GM19238 (cell line): Measurements from ENCODE around the gene MYCL.

Experiments
- DNase-seq: peaks from one replicate; pipeline ENCODE4 v3.0.0; 2011; ENCODE audit warnings: low spot score; ENCODE audit not compliant: insufficient read length

The MYCL gene, protein sequence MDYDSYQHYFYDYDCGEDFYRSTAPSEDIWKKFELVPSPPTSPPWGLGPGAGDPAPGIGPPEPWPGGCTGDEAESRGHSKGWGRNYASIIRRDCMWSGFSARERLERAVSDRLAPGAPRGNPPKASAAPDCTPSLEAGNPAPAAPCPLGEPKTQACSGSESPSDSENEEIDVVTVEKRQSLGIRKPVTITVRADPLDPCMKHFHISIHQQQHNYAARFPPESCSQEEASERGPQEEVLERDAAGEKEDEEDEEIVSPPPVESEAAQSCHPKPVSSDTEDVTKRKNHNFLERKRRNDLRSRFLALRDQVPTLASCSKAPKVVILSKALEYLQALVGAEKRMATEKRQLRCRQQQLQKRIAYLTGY

DNA sequence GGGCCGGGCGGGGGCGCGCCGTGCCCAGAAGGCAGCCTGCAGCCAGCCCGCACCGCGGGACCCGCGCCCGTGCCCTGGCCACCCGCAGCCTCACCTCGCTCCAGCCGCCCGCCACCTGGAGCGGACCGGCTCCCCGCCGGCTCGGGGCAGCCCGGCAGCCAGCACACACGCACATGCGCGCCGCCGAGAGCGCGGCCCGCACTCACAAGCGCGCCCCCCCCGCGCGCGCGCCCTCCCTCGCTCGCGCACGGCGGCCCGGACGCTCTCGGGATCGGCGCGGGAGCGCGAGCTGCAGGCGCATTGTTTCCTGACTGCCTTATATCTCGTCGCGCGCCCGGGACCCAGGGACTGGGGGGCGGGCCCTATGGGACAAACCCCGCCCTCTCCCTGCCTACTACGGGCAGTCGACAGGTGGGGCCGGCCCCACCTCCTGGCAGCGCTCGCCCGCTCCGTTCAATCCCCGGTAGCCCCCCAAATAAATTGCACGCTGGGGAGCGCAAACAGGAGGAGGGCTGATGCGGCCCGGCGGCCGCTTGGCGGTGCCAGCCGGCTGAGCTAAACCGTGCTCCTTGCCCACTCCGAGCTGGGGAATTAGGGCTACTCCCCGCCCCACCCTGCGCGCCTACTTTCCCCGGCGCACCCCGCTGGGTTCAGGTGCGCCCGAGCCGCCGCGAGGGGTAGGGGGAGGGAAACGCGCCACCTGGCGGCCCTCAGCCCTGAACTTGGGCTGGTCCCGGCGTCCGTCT, at the start of gene MYCL:
TSS of gene MYCL (minus strand) at position 204 of the 746 bp plus-strand sequence. CDS start 483 bp downstream, outside the sequence.
- DNase-seq: peak; percentile 74

DNA sequence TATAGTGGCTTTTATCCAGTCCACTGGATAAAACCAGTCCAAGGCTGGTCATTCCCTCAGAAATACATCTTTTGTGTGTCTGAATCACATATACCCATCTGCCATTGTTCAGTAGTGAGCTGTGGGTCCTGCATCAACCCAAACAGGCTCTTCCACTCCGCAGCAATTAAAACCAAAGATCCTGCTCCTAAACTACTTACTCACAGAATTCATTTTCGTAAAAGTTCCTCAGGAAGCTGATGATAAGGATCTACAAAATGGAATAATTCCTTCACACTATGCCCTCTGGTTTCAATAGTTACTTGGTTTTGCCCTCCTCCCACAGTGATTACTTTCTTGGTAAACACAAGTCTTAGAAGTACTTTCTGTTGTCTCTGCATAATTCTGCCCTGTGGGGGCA, 48.2 kb upstream of the MYCL start:
- DNase-seq: no peak

DNA sequence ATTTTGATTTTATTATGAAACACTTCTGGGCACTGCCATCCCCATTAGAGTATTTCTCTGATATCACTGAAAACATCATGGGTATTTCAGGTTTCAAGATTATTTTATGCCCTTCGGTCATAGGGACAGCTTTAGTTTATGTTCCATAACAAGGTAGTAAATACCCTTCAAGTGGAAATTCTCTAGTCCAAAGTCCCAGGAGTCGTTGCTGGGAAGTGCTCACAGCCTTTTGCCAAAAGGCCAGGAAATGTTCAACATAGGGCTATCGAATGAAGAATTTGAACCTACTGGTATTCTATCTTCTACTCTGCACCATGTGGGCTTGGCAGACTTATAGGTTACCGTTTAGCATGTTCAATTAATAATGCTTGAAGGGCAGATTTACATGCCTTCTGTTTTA, 45.5 kb upstream of the MYCL start:
- DNase-seq: no peak

DNA sequence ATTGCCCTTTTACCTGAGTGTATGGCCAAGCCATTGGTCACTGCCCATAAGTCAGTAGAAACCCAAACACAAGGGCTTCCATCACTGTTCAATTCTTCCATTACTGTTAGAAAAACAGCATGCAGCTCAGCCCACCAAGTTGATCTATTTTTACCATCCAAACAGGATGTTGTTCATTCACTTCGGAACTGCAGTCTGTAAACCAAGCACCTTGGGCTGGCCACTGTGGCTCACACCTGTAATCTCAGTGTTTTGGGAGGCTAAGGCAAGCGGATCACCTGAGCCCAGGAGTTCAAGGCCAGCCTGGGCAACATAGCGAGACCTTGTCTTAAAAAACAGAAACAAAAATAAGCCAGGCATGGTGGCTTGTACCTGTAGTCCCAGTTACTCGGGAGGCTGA, 44.5 kb upstream of the MYCL start:
- no peak for DNase-seq

DNA sequence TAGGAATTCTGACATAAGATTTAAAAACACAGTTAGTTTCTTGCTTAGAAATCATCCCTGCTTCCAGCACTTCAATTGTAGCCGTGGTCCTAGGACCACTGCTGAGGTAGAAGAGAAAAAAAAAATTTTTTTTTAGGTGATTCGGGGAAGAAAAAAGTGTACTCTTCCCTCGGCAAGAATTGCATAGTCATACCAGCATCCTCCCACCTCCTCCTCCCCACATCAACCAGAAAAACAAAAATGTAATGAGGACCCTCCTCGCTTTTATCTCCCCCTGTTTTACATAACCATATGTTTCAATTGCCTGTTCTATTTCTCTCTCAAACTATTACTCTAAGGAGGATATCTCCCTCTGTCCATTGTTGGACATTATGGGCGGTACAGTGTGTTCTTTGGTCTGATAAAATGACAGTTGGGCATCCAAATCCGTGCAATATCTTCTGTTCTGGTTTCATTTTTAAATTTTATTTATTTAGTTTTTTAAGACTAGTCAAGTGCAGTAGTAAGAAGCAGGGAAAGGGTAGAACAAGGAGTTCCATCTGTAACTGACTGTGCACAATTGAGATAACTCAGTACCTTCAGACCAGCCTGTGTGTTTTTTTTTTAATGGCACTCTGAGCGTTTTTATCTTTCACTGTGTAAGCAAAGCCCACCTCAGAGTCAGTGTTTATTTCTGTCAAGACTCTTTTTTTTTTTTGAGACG, 42.8 kb upstream of the MYCL start:
- no peak for DNase-seq

DNA sequence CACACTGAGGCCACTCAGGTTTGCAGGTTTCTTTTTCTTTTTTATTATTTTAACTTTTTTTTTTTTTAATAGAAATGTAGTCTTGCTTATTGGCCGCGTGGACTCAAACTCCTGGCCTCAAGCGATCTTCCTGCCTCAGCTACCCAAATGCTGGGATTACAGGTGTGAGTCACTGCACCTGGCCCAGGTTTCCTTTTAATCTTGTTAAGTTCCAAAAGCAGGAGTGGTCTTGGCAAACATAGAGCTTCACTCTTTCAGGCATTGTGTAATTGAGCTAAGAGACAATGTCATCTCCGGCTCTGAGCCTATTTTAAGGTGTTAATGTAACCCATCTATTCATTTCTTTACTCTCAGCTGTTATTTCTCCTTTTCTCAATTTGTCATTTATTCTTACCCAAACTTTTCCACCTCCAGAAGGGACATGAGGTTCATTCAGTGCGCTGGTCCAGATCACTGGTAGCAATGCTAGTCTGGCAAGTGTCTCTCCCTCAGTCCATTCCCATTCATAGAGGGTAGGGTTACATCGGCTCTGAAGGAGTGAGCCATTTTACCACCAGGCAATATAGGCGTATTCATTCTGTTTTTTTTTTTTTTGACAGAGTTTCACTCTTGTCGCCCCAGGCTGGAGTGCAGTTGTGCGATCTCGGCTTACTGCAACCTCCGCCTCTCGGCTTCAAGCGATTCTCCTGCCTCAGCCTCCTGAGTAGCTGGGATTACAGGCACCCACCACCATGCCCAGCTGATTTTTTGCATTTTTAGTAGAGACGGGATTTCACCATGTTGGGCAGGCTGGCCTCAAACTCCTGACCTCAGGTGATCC, 42.0 kb upstream of the MYCL start:
- no peak for DNase-seq

DNA sequence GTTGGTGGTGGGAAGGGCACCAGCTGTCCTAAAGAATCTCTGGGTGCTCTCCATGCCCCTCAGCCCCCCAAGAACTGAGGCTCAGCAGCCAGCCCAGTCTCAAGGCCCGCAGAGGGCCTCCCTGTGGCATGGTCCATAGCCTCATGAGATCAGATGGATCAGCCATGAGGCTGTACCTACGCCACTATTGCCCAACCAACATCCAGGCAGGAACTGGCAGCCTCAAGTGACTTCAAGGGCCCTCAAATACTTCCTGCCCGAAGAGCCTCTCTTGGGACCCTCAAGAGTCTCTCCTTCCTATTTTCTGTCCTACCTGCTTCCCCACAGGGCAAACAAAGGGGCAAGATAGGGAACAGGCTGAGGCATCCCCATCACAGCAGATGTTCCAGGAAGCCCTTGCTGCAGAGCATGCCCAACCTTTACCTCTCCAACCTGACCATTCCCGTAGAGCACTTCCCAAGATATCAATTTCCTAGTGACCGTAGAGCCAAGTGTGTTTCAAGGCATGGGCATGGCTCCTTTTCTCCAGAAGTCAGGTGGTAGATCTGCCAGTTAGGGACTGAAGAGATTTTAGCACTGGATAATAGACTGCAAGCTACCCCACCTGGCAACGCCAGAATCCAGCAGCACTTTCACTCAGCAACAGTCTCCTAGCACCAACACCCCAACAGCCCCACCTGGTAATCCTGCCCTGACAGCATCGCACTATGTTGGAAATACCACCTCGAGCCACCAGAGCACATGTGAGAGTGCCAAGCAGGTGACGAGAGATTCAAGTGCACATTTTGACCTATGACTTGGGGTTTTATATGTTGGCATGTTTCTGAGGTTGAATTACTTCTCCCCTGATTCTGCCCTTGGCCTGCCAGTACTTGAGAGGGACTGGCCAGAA, 39.5 kb upstream of the MYCL start:
- DNase-seq: no peak

DNA sequence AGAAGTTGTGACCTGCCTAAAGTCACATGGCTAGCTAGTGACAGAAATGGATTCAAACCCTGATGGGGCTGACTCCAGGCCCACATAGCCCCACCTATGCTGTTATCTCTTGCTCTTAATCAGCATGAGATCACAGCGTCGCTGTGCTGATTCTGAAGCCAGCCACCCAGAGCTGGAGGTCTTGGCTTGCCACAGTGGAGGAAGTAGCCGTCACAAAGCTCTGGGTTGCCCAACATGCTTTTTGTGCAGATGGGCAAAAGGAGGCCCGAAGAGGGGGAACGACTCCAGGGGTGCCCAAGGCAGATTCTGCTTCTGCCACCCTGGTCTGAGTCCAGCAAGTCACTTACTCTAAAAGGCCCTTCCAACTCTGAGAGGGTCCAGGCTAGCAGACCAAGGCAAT, 38.5 kb upstream of the MYCL start:
- no peak for DNase-seq

DNA sequence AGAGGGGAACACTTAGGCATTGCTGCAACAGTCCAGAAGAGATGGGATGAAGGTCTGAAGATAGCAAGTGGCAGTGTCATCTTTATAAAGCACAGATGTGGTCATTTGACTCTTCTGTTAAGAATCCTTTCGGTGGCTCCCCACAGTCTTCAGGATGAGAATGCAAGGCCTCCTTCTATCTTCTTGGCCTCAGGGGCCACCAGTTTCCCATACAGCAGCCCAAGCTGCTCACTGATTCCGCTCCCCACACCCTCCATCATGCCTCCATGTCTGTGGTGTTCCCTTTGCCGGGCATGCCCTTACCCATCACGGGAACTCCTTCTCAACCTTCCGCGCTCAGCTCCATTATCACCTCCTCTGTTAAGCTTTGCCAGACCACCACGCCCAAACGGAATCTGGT, 37.1 kb upstream of the MYCL start:
- DNase-seq: no peak

DNA sequence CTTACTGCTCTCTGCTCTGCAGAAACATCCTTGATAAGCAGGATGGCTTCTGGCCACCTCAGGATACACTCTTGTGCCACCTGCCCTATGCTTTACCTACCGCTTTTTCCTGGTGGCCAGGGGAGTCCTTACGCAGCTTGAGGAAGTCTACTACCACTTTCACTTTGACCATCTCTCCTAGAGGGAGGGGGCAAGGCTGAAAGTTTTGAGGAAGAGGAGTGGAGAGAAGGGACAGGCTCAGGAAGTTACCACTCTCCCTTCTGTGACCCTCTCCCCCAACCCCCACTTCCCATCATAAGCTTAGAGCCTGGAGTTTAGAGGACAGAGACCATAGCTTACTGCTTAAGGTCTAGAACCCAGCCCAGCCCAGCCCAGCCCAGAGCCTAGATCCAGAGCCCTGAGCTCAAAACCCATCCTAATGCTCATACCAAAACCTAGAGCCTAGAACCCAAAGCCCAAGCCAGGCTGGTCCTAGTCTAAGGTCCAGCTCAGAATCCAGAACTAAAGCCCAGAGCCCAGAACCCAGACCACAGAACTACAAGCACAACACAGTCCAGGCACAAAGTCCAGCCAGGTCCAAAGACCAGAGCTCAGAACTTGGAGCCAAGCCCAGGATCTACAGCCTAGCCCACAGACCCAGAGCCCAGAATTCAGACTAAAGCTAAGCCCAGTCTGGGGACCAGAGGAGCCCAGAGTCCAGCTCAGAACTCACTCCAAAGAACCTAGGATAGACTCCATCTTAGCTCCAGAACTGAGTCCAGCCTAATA, 35.2 kb upstream of the MYCL start:
- no peak for DNase-seq

DNA sequence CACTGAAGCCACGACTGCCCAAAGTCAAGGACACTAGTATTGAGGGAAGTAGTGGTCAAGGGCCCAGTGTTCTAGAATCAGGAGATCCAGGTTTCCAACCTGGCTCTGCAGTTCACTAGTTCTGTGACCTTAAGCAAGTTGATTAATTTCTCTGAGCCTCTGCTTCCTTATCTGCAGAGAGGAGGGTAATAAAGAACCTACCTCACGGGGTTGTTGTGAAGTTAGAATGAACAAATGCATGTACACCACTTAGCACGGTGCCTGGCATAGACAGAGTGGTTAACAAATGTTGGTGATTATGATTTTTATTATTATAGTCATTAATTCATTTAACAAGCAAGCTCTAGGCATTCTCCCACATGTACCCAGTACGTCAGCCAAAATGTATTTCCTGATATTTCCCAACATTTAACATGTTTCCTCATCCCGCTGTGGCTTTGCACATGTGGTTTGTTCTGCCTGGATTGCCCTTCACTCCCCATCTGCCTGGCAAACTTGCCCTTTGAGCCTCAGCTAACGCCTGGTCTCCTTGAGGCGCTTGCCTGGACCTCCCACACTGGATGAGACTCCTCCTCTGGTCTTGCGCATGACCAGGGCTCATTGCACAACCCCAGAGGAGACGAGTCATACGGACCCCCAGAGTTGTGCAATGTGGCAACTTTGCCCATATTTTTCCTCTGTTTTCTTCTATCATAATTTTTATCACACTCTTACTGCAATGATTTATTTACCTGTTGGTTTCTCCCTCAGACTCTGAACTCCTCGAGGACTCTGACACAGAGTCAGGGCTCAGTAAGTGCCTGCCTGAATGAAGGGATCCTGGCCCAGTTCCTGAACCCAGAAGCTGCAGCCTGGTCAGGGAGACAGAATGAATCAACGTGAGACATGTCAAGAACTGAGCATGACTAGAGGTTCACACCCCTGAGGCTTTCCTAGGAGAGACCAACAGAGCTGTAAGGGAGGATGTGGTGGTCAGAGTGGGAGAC, 32.5 kb upstream of the MYCL start:
- no peak for DNase-seq

DNA sequence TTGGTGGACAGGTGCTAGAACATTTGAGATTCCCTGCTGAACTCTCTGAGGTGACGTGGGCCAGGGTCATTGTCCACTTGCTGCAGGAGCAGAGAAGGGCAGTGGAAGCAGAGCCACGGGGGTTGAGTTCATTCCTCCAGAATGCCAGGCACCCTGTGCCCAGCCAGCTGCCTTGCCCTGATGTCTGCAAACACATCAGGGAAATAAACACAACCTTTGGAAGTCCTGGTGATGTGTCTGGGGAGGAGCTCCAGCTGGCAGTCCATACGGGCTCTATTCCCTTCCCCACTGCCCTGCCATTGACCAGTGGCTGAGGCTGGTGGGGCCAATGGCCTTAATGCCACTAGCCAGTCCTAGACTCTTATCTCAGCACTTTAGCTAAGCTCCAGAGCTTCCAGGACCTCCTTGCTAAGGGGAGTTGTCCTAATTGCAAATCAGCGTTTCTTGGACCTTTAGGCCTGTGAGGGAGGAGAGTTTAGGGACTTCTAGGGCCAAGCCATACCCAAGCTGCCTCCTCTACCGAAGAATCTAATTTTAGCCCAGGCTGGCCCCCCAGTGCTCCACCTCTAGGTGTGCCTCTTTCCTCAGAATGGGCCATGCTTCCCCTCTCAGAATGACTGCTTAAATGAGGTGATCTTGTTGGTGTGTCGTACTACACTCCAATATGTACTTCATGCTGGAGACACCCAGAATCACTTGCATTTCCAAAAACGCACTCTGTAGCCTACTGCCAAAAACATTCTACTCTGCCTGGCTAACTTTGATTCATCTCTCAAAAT, 27.3 kb upstream of the MYCL start:
- DNase-seq: no peak

DNA sequence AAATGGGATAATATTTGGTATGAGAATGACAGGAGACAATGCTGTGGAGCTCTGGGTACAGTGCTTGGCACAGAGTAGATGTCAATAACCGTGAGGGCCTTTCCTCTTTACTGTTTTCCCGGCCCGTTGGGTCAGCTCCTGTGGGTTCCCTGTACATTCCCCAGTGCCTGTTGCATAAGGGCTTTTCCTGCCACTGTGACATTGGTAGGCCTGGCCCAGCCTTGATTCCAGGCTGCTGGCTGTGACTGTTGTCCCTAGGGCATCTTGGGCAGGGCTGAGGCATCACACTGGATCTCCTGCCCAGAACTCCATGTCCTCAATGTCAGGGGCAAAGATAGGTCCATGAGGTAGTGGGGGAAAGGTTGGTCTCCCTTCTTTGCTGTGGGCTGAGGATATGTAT, 25.8 kb upstream of the MYCL start:
- no peak for DNase-seq

DNA sequence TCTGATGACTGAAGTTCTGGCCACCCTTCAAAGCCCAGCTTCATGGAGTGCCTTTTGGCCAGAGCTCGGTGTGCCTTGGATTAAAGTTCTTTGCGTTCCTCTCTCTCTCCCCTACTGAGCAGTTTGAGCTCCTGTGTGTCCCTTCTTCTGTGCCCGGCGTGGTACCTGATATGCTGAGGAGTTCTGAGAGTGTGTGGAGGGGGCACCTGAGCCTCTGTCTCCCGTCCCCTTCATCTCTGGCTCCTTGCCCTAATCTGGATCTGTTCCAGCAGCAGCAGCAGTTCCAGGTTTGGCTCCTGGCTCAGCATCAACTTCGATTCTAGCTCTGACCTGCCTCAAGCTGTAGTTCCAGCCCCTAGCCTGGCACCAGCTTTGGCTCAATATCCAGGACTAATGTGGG, 25.1 kb upstream of the MYCL start:
- DNase-seq: no peak

DNA sequence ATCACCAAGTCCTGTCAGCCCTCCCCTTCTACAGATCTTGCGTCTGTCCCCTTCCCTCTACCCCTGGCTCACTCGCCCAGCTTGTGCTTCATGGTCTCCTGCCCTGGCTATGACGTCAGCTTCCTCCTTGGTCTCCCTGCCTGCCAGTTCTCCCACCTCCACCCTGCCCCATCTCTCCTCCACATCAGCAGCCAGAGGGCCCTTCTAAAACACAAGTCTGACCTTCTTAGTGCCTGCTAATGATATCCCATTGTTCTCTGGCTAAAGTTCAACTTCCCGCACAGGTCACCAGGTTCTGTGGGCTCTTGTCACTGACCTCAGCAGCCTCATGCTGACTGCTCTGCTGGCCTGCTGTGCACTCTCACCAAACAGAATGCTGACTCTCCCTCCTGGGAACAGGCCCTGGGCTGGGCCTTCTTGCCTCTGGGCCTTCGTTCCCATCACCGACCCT, 24.7 kb upstream of the MYCL start:
- DNase-seq: no peak

DNA sequence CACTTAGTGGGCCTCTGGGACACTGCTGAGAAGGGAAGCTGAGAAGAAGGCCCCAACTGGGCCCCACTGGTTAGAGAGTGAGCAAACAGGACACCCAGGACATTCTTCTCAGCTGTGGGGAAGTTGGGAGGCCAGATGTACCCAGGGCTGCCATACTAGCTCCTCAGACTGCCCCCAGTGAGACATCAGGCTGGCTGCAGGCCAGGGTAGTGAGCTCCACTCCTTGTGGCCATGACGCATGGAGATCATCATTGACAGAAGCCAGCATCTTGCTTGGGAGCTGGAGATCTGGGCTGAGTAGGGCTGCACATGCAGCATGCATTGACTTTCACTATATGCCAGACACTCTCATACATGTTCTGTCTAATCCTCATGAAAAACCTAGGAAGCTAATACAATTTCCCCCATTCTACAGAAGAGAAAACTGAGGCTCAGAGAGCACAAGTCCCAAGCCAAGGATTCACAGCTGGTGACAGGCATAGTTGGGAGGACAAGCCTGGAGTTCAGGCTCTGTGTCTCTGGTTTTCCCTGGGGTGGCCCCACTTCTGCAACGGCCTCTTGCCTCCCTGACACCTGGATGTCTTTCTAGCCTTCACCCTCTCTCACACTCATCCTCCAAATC, 24.1 kb upstream of the MYCL start:
- DNase-seq: no peak

DNA sequence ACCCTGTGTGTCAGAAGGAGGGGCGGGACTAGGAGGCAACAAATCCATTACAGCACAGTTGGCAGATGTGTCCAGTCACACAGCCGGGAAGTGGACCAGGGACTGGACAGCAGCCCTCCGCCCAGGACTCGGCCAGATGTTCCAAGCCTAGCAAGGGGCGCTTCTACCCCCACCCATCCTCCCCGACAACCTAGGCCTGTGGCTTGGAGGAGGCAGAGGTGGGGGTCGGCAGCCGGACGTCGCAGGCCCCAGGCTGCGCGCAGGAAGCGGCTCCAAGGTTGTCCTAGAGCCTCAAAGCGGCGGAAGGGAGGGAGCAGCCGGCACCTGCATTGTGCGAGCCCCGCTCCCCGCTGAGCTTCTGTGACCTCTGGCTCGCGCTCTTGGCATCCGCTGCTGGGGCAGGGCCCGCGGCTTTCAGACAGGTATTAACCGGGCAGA, 20.6 kb upstream of the MYCL start:
- DNase-seq: no peak
